ENCODE measurements around the gene PKD1.

DNA sequence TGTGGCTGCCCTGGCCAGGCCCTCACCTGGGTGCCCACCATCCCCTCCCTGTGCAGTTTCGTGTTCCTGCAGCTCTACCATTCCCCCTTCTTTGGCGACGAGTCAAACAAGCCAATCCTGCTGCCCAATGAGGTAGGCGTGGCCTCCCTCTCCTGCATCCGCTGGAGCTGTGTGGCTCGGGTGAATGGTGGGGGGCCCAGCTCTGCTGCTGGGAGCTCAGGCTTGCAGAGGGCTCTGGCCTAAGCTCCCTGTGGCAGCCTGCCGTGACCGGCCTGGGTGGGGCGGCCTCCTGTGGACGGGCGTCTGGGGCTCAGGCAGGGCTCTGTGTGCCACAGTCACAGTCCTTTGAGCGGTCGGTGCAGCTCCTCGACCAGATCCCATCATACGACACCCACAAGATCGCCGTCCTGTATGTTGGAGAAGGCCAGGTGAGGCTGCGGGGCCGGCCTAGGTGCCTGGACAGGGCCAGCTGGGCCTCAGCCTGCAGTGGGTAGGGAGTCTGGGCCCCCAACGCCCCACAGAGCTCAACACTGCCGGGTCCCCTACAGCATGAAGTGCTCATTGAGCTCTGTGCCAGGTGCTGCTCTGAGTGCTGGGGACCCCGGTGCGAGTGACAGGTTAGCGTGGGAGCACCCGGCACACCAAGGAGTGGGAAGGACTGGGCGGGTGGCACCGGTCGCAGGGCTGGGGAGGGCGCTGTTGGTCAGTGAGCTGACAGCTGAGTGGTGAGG lies 50.6 kb downstream of the PKD1 start:
- TF ChIP-seq EZH2 (IDR thresholded peaks at IDR 0.05): no peak
- TF ChIP-seq, protein P1, sequence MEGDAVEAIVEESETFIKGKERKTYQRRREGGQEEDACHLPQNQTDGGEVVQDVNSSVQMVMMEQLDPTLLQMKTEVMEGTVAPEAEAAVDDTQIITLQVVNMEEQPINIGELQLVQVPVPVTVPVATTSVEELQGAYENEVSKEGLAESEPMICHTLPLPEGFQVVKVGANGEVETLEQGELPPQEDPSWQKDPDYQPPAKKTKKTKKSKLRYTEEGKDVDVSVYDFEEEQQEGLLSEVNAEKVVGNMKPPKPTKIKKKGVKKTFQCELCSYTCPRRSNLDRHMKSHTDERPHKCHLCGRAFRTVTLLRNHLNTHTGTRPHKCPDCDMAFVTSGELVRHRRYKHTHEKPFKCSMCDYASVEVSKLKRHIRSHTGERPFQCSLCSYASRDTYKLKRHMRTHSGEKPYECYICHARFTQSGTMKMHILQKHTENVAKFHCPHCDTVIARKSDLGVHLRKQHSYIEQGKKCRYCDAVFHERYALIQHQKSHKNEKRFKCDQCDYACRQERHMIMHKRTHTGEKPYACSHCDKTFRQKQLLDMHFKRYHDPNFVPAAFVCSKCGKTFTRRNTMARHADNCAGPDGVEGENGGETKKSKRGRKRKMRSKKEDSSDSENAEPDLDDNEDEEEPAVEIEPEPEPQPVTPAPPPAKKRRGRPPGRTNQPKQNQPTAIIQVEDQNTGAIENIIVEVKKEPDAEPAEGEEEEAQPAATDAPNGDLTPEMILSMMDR (IDR thresholded peaks at IDR 0.05 in 2 of 3, conservative IDR thresholded peaks at IDR 0.05 in 1 of 3; ENCODE audit: borderline replicate concordance in 1 of 3, insufficient read depth in 1 of 3, low read depth in 2 of 3, low read length in 2 of 3): no peak
- no peak for TF ChIP-seq RAD21 (IDR thresholded peaks at IDR 0.05; ENCODE audit: low read depth)
- no peak for TF ChIP-seq EGR1 (IDR thresholded peaks at IDR 0.05; ENCODE audit: low read depth)
- TF ChIP-seq YY1 (IDR thresholded peaks at IDR 0.05; ENCODE audit: extremely low read depth, insufficient replicate concordance, low read depth, low read length): no peak
- no peak for TF ChIP-seq JUND (IDR thresholded peaks at IDR 0.05)
- no peak for TF ChIP-seq POLR2AphosphoS5 (IDR thresholded peaks at IDR 0.05; ENCODE audit: low read depth, low read length)

All from HCT116 (cell line).